Ramos (cell line): Measurements from ENCODE around the gene PIKFYVE.
"Not testable (repeated sequence)": the region's sequence is repeated elsewhere in the genome, so short reads cannot be mapped to it uniquely, and the experiment has no call there.

Source experiments
- in situ Hi-C: fragments of 300-500 bp; cut with MboI; formaldehyde crosslinking; loops from one replicate; pipeline ENCODE4 v1.14.3; 2022; ENCODE audit warnings: low sequenced_read_pairs; ENCODE audit not compliant: unreplicated experiment

Gene PIKFYVE

GRCh38 chr2:208295834-208296233, 29.8 kb downstream of the PIKFYVE start:
- in situ Hi-C loops = no loop called here

DNA sequence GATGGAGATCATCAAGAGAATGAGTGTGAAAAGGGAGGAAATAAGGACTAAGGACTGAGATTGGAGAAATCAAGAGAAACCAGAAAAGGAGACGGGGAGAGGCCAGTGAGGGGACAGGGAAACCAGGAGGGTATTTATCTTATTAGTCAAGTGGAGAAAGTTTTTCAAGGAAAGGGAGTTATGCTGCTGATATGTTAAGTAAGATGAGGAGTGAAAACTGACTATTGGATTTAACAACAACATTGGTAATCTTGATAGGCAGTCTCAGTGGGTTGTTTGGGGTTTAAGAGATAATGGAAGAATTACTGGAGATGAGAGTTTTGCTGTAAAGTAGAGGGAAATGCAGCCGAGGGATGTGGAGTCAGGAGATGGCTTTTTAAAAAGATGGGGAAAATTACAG, 30.6 kb downstream of the PIKFYVE start:
- in situ Hi-C loops = no loop called here

- in situ Hi-C loops = no loop called here
Measured at GRCh38 chr2:208297961-208298360, 31.9 kb downstream of the PIKFYVE start.

GRCh38 chr2:208300847-208301618, 35.0 kb downstream of the PIKFYVE start:
- in situ Hi-C loops = no loop called here

GRCh38 chr2:208304157-208304556, 38.1 kb downstream of the PIKFYVE start:
- in situ Hi-C loops = no loop called here

- in situ Hi-C loops = no loop called here
Measured at GRCh38 chr2:208304695-208305094, 38.6 kb downstream of the PIKFYVE start.

DNA sequence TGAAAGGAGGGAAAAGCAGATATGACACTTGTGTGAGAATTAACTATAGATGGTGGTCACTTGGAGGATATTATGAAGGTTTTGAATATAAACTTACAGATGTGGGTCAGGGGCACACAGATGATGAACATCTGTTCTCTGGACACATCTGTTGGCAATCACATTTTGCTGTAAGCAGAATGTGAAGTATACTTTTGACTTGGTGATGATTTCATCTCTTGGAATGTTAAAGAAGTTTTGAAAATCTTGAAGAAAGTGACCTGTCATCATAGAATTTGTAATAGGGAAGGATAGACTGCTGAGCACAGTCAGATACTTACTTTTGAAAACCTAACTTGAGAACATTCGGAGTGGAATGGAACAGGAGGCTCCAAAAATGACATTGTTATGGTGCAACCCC, 40.2 kb downstream of the PIKFYVE start:
- in situ Hi-C loops = no loop called here

DNA sequence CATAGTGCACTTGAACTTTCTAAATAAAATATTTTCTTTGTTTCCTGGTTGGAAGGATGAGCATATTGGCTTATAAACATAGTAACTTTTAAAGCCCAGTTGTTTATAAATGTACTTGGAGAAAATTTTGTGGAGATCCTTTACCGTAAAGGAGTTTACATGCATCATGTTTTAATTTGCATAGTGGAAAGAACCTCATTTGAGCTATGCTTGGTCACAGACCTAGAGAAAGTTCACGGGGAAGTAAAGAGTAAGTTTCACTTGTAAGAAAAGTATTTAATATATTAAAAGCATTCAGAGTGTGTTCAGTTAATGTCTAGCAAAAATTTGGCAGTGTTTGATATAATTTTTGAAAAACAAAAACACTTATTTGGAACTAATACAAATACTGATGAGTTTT, 45.3 kb downstream of the PIKFYVE start:
- in situ Hi-C loops = no loop called here

GRCh38 chr2:208311954-208312353, 45.9 kb downstream of the PIKFYVE start:
- in situ Hi-C loops = no loop called here

GRCh38 chr2:208315081-208315788, 49.2 kb downstream of the PIKFYVE start:
- in situ Hi-C loops = no loop called here

- in situ Hi-C loops = no loop called here
Measured at GRCh38 chr2:208318127-208318526, 52.1 kb downstream of the PIKFYVE start.

GRCh38 chr2:208319391-208319790, 53.3 kb downstream of the PIKFYVE start:
- in situ Hi-C loops = no loop called here

DNA sequence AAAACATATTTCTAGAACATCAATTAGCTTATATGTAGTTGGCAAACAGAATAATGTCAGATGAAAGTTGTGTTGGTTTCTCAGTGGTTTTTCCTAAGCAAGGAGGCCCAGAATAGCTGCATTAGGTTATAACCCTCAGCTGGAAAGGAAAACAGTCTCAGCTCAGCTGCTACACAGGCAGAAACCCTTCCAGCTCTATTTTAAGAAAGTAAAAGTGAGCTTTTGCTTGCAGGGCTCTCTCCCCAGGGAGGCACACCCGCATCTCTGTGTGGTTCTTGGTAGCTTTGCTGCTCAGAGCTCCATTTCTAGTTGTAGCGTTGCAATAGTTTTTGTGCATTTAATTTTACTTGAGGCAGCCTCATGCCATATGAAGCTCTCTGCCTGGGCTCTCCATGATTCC, 54.6 kb downstream of the PIKFYVE start:
- in situ Hi-C loops = no loop called here

GRCh38 chr2:208326016-208326415, 60.0 kb downstream of the PIKFYVE start:
- in situ Hi-C loops = no loop called here

GRCh38 chr2:208329485-208329884, 63.4 kb downstream of the PIKFYVE start:
- in situ Hi-C loops = no loop called here

DNA sequence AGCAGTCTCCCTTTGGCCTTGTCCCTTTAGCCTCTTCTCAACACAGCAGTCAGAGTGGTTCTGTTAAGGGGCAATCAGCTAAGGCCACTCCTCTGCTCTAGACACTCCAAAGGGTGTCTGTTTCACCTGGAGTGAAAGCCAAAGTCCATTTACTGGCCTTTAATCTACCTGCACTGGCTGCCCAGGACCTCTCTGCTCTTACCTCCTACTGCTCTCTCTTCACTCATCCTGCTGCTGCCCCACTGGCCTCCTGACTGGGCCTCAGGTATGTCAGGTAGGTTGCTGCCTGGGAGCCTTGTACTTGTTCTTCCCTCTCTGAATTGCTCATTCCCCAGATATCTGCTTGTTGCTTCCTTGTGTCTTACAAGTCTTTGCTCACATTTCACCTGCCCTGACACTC, 68.2 kb downstream of the PIKFYVE start:
- in situ Hi-C loops = no loop called here

DNA sequence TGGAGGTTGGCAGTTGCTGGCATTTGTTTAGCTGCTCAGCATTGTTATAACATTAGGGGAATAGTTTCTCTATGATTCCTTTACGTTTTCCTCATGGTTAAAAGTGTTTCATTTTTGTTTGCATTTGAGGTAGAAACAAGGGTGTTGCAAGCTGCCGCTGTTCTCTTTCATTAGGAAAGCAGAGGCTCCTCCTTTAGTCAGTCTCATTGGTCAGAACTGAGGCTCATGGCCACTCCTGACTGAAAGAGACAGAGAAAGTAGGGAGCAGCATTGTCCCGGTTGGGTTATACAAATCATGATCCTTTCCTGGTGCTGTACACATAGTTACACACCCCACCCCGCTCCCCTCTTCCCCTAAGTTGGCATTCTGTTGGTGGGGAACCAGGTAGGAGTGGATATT, 80.7 kb downstream of the PIKFYVE start:
- in situ Hi-C loops = no loop called here

- in situ Hi-C loops = no loop called here
Measured at GRCh38 chr2:208350610-208351009, 84.6 kb downstream of the PIKFYVE start.

GRCh38 chr2:208352644-208353567, 86.9 kb downstream of the PIKFYVE start:
- in situ Hi-C loops = no loop called here

GRCh38 chr2:208354964-208355381, 88.9 kb downstream of the PIKFYVE start:
- in situ Hi-C loops = no loop called here

- in situ Hi-C loops = not testable (repeated sequence)
Measured at GRCh38 chr2:208356420-208356819, 90.4 kb downstream of the PIKFYVE start.
